Kidney tubule cell (primary cell): Measurements from ENCODE around the gene LEMD2.
A peak's percentile ranks its signal among the peaks of the same experiment; 100 is the strongest.

Source experiments
- DNase-seq: peaks from one replicate; pipeline ENCODE4 v3.0.0-alpha.2; 2018; ENCODE audit warnings: low spot score

The LEMD2 gene

GRCh38 chr6:33794910-33795623 lies 6.1 kb upstream of the LEMD2 start:
- peak; percentile 28 for DNase-seq

GRCh38 chr6:33792981-33793380 lies 4.1 kb upstream of the LEMD2 start:
- DNase-seq: no peak

DNA sequence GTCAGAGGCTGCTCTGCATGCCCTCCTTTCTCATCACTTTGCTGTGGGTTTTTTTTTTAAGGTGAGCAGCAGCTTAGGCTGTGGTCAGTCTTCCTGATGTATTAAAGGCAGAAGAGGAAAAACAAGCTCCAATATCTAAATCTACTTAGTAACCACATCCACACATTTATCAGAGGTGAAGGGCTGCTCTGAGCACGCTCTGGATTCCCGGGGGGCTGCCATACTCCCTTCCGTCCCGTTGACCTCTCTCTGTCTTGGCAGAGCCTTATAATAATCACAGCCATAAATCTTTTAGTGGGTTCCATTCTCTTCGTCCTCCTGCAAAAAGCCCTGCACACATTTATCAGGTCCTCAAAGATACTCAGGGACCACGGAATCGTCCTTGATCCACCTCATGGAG lies 2.7 kb upstream of the LEMD2 start:
- no peak for DNase-seq

DNA sequence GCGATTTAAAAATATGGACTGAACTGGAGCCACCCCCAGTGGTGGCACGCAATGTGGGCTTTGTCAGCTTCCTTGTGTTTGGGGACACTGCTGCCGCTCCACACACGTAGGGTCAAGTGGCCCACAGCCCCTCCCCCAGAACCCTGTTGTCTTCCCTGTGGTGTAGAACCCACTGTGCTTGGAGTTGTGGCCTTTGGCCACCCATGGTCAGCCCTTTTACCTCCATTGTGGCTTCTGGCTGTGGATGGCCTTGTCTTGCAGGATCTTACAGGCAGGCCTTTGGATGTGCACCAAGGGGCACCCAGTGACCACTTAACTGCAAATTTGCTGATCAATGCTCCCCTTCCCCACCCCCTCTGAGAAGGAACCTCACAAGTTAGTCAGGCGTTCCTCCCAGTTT lies 2.0 kb upstream of the LEMD2 start:
- no peak for DNase-seq

DNA sequence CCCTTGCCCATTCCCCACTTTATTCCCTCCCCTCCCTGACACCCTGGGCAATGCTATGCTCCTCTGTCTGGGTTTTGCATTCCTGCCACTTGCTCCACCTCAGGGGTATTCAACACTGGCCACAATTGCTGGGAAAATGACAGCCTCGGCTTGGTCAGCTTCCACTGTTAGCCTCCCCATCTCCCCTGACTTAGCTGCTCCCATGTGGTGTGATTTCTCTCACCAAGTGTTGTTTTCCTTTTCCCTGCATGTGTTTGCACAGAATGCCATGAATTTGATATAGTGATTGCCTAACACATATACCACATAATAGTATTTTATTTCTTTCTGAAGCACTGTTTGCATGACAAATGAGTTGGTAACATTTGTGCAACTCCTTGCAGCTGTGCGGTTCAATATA lies 1.4 kb upstream of the LEMD2 start:
- DNase-seq: no peak

GRCh38 chr6:33789550-33789895 lies 593 bp upstream of the LEMD2 start:
- no peak for DNase-seq

DNA sequence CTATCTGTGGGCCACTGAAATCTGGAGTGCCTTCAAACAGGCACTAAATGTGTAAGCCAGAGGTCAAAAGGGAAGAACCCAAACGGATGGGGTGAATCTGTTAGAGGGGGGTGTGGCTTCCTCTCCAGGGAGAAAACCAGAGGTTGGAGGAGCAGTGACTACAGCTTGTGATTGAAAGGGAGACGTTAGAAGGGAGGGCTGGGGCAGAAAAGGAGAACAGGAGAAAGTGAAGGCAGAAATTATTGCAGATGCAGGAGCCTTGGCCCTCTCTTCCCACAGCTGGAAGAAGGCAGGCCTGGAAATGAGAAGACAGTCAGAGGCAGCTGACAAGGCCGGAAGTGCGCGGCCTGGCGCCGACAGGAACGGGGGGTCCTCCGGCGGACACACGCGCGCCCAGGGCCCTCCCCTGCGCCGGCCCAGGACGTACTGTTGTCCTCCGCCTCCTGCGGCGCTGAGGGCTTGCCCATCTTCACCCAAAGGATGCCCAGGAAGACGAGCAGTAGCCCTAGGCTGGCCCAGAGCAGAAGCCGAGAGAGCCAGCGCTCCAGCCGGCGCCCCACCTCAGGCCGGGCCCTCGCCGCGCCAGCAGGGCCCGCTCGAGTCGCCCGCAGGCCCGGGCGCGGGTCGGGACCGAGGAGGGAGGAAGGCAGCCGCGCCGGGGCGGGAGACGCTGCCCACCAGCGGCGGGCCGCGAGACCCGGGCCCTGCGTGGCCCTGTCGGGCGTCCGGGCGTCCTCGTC lies 806 bp downstream of the LEMD2 start:
- DNase-seq: peak; percentile 75

DNA sequence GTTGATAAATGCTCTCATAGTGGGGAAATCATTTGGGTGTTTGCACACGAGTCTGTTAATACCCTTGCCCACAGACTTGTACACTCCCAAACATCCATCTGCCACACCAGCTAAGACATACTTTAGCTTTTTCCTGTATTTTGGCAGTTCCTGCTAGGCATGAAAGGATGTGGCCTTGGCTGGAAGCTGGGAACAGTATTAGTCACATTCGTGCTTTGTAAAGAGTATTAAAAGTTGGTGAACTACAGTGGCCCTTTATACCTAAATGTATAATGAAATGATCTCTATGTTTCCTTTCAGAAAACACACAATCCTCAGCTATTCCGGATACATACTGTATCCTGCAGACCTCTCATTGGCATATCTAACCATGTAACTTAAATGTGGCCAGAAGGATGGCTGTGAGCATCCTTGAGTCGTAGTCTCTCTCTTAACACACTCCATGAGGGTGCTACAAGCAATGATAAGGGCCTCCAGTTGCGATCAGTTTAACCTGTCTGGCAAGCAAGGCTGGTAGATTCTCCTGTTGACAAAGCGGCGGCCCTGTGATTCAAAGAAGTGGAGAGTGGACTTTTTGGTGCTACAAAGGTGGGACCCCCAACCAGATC lies 1.5 kb downstream of the LEMD2 start:
- no peak for DNase-seq

GRCh38 chr6:33786736-33787135 lies 2.2 kb downstream of the LEMD2 start:
- no peak for DNase-seq

- no peak for DNase-seq
These were observed 3.2 kb downstream of the LEMD2 start for GRCh38 chr6:33785778-33786177.

DNA sequence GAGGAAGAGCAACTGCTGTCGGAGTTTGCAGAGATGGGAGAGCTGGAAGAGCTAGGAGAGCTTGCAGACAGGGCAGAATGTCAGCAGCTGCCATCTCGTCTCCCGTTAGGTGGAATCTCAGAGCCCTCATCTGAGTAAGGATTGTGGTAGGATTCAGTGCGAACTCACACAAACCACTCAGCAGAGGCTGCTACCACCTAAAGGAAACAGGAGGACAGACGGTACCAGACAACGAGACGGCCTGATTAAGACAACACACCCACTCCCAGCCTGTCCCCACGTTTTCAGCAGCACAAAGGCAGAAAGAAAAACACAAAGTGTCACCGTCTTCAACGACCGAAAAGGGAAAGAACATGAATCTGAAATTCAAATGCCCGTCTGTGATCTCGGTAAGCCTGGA lies 4.1 kb downstream of the LEMD2 start:
- no peak for DNase-seq

GRCh38 chr6:33783781-33784520 lies 5.0 kb downstream of the LEMD2 start:
- DNase-seq: no peak

DNA sequence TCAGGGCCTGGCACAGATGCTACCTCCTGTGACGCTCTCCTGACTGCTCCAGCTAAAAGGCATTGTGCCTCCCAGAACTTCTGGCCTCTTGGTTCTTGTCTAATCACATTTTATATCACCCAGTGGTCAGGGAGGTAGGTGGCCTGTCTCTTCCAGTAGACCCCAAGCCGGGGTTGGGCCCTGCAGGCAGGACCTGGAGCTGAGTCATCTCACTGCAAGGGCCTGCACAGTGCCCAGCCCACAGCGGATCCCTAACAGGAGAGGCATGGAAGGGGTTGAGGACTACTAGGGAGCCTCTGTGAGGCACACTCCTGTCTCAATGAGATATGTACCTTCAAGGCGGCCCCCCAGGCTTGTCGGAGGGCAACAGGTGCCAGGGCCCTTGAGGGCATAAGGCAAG lies 6.4 kb downstream of the LEMD2 start:
- no peak for DNase-seq

DNA sequence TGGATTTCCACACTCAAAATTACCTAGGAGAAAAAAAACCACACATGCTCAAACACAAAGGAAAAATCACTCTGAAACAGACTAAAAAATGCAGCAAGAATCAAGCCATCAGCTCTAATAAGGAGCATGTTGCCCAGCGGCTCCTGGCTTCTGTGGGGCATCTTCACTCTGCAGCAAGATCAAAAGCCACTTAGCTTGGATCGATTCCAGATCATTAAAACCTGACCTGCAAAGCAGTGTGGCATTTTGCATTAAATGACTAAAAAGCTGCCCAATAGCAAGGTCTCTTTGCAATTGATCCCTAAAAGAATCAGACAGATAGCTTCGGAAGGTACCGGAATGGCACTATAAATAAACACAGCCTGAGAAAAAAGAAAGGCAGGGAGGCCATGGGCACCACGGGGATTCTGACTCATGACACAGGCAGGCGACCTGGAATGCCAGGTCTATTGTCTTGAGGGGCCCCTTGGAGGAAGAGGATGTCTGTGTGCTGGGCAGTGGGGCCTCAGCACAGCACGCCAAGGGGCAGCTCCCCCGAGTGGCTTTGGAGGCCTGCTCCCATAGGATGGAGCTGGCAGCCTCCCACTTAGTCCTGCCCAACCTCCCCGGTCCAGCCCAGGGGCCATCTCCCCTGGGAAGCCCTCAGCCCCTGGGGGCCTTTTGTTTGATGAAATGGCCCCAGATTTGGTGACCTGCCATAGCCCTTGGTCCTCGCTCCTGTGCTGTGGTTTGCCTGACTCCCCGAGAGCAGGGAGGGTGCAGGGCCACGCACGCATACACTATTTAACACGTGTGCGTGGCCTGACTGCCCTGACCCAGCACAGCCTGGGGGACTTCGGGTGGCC lies 7.6 kb downstream of the LEMD2 start:
- peak; percentile 86 for DNase-seq

- no peak for DNase-seq
These were observed 9.0 kb downstream of the LEMD2 start for GRCh38 chr6:33779895-33780294.

- DNase-seq: no peak
These were observed 9.6 kb downstream of the LEMD2 start for GRCh38 chr6:33779290-33779689.

DNA sequence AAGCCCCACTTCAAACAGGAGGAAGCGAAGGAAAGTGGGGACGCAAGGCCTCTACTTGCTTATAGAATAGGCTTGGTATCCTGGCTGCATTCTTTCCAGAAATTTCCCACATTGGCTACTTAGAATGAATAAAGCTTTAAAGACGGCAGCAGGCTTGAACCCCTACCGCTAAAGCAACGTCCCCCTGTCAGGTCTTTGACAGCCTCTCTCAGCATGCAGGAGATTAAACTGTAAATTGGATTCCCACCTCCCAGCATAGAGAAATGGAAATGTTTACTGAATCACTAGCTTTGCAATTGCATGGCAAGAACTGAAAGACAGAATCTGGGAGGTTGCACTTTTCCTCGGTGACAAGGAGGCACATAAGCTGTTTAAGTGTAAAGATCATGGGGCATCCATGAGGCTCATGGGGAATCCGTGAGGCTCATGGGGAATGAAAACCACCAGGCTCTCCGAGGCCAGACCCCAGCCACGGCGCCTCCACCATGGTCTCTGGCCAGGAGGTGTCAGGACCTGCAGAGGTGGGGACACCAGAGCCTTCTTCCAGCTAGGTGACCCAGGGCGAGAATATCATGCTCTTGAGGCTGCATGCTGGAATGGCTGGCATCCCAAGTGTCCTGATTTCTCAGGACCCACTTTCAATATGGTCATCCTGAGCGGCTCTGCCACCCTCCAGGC lies 10.3 kb downstream of the LEMD2 start:
- no peak for DNase-seq

DNA sequence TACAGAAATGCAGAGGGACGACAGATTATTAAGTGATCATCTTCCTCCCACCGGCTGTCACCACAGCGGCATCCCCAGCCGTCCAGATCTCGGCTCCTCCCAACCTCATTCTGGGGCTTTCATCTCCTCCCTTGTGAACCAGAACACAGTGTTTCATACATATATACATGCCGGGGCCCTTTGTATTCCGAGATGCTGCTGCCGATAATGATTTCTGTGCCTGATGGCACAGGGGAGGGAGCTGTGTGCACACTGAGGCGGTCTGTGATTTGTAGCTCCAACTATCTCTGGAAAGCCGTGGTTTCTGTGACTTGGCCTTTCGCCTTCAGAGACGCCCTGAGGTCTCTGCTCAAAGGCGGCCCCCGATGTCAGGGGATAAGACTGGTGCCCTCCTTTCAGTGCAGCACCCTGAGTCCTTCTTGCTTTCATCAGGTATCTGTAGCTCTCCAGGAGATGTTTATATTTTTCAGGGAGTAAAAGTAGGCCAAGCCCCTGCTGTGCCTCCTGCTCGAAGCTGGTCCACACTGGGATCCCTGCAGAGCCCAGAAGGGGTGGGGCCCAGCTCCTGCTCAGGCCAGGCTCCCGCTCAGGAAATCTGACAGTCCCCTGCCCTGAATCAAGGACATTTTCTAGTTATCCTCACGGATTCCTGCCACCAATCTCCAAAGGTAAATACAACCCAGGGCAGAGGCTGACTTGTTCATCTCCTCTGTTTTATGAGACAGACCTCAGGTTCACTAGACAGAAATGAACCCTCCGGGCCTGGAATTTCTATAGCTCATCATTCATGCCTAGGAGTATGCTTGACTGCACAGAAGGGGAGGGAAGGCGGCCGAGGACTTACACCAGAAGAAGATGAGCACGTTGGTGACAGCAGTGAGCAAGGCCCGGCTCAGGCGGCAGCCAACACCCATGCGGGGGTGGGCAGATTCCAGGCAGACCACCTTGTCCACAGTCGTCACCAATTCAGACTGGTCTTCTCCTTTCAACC lies 11.2 kb downstream of the LEMD2 start:
- no peak for DNase-seq

DNA sequence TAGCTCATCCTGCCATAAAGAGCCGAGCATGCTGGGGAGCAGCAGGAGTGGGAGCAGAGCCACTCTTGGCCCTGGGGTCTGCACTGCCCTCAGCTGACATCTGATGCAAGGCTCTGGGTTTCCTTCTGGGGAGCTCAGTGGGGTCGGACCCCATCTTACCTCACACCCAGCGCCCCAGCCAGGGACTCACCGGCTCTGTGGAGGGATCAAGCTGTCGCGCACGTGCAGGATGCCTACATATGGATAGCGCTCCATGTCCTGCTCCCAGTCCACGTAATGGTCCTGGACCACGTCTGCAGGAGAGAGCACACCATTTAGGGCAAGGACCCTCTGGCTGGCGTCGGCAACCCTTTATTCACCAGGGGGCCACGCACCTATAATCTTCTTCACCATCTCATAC lies 12.2 kb downstream of the LEMD2 start:
- DNase-seq: no peak

DNA sequence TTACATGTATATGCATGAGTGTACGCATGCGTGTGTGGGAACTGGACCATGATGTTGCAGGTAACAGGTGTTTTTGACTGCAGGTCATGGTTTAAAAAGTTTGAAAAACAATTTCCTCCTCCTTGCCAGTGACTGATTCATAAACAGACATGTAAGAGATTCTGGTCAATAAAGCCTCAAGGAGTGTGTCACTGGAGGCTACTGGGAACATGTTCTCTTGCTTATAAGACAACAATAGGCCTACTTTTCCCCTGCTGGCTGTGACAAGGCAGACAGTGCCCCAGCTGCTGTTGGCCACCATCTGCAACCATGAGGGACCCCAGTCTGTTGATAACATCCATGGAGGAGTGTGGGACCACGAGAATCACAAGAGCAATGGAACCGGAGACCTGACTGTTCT lies 12.7 kb downstream of the LEMD2 start:
- DNase-seq: no peak
